Tibial artery (tissue), 4 donors: Measurements from ENCODE around the gene BCL2.

Source experiments
- DNase-seq, 2 donors: peaks; one replicate each; pipeline ENCODE4 v3.0.0-alpha.2; 2019
- H3K27ac ChIP-seq, 2 donors: fragments of 200-600 bp; sonication (generic) in 1 of 2; 1 replicate in 1 of 2; 2 replicates in 1 of 2; pipeline ENCODE4 v1.5.1; 2018 to 2019; ENCODE audit warnings: mild to moderate bottlenecking in 1 of 2
- H3K27me3 ChIP-seq, 2 donors: fragments of 200-600 bp; sonication (generic) in 1 of 2; one replicate each; pipeline versions ENCODE4 v1.5.1 to v1.6.0; 2016 to 2019
- H3K36me3 ChIP-seq, 3 donors: fragments of 200-600 bp; sonication (generic) in 2 of 3; one replicate each; pipeline ENCODE4 v1.5.1; 2016 to 2019; ENCODE audit warnings: mild to moderate bottlenecking in 2 of 3
- H3K4me1 ChIP-seq, 4 donors: fragments of 200-600 bp; sonication (generic) in 2 of 4; 1 replicate in 3 of 4; 2 replicates in 1 of 4; pipeline ENCODE4 v1.5.1; 2016 to 2019
- H3K4me3 ChIP-seq, 2 donors: fragments of 200-600 bp; sonication (generic) in 1 of 2; 1 replicate in 1 of 2; 2 replicates in 1 of 2; pipeline ENCODE4 v1.5.1; 2018 to 2019; ENCODE audit warnings: mild to moderate bottlenecking in 2 of 2
- H3K9me3 ChIP-seq, 3 donors: fragments of 200-600 bp; sonication (generic) in 1 of 3; one replicate each; pipeline ENCODE4 v1.5.1; 2016 to 2019
- CTCF ChIP-seq, 2 experiments: fragments of 200-600 bp in 1 of 2; fragments of 450-650 bp in 1 of 2; IDR thresholded peaks; one replicate each; pipeline ENCODE4 v1.5.1; 2017 to 2019; ENCODE audit warnings: antibody characterized with exemption in 2 of 2, mild to moderate bottlenecking in 1 of 2, moderate library complexity in 1 of 2
- intact Hi-C: fragments of 100-400 bp; cut with DNase I; formaldehyde crosslinking; loops from one replicate; pipeline ENCODE4 v1.15.0; 2023; ENCODE audit warnings: low total_unique reads

Gene BCL2

GRCh38 chr18:63083020-63083531 lies 236.5 kb downstream of the BCL2 start:
- peaks cover 0 to 8% (median 0%) of the 10 kb centered on the region in 3 donors for H3K9me3 ChIP-seq
- no peaks in the 10 kb centered on the region for H3K27me3 ChIP-seq
- H3K4me1 ChIP-seq, result no peaks in the 10 kb centered on the region
- no peak for TF ChIP-seq CTCF (IDR thresholded peaks at IDR 0.05)
- H3K36me3 ChIP-seq, result no peaks in the 10 kb centered on the region
- no peak for DNase-seq
- no peak overlapping the region for H3K27ac ChIP-seq
- intact Hi-C loops, result no loop called here
- no peak overlapping the region for H3K4me3 ChIP-seq

- intact Hi-C loops, result no loop called here
- DNase-seq, result no peak
- no peaks in the 10 kb centered on the region for H3K27me3 ChIP-seq
- H3K4me1 ChIP-seq, result no peaks in the 10 kb centered on the region
- H3K4me3 ChIP-seq, result no peak overlapping the region
- no peaks in the 10 kb centered on the region for H3K36me3 ChIP-seq
- no peak for TF ChIP-seq CTCF (IDR thresholded peaks at IDR 0.05)
- H3K9me3 ChIP-seq, result peaks cover 0 to 8% (median 0%) of the 10 kb centered on the region in 3 donors
- no peak overlapping the region for H3K27ac ChIP-seq
These were observed 237.1 kb downstream of the BCL2 start for GRCh38 chr18:63082366-63083019.

GRCh38 chr18:63079114-63079513 lies 240.5 kb downstream of the BCL2 start:
- TF ChIP-seq CTCF (IDR thresholded peaks at IDR 0.05), result no peak
- no peaks in the 10 kb centered on the region for H3K27me3 ChIP-seq
- H3K9me3 ChIP-seq, result peaks cover 0 to 8% (median 0%) of the 10 kb centered on the region in 3 donors
- H3K4me3 ChIP-seq, result no peak overlapping the region
- no peak for DNase-seq
- H3K4me1 ChIP-seq, result peaks cover 0 to 6% (median 0%) of the 10 kb centered on the region in 4 donors
- intact Hi-C loops, result no loop called here
- no peaks in the 10 kb centered on the region for H3K36me3 ChIP-seq
- H3K27ac ChIP-seq, result no peak overlapping the region

- intact Hi-C loops, result no loop called here
- no peak overlapping the region for H3K27ac ChIP-seq
- H3K4me3 ChIP-seq, result no peak overlapping the region
- DNase-seq, result no peak
- no peaks in the 10 kb centered on the region for H3K27me3 ChIP-seq
- H3K9me3 ChIP-seq, result peaks cover 0 to 8% (median 0%) of the 10 kb centered on the region in 3 donors
- H3K4me1 ChIP-seq, result peaks cover 0 to 6% (median 0%) of the 10 kb centered on the region in 4 donors
- H3K36me3 ChIP-seq, result no peaks in the 10 kb centered on the region
- no peak for TF ChIP-seq CTCF (IDR thresholded peaks at IDR 0.05)
These were observed 241.1 kb downstream of the BCL2 start for GRCh38 chr18:63078471-63078870.

- Histone ChIP-seq H3K4me3 (peak overlapping the region; percentile 47 to 55), H3K36me3 (no peaks in the 10 kb centered on the region), H3K27me3 (no peaks in the 10 kb centered on the region), H3K27ac (peak overlapping the region; percentile 58 to 59), H3K9me3 (peaks cover 0 to 8% (median 0%) of the 10 kb centered on the region in 3 donors), H3K4me1 (peaks cover 0 to 6% (median 0%) of the 10 kb centered on the region in 4 donors)
- no peak for TF ChIP-seq CTCF (IDR thresholded peaks at IDR 0.05)
- DNase-seq, result peak; percentile 72 to 84
- intact Hi-C loops, result no loop called here
These were observed 244.6 kb downstream of the BCL2 start for GRCh38 chr18:63074981-63075404.
